Right ventricle myocardium superior (tissue), 1 donor: ENCODE measurements around the gene CRYBB2. TPM values are rescaled to one million over a fixed set of nuclear protein-coding genes. Genes with fewer than 3 reads are reported as not detected.
A peak's percentile ranks its signal among the peaks of the same experiment; 100 is the strongest.
"Not testable (repeated sequence)": the region's sequence is repeated elsewhere in the genome, so short reads cannot be mapped to it uniquely, and the experiment has no call there.

Source experiments
- ATAC-seq: fragments of 200-7000 bp; cut with Tn5 transposase; one replicate; pipeline ENCODE4 v1.9.1; 2020; ENCODE audit warnings: mild to moderate bottlenecking; ENCODE audit not compliant: poor library complexity
- DNase-seq: peaks from one replicate; pipeline ENCODE4 v3.0.0-alpha.2; 2020
- intact Hi-C: fragments of 100-400 bp; cut with DNase I; formaldehyde crosslinking; loops from one replicate; pipeline ENCODE4 v1.11.2; 2022
- long read RNA-seq: library from polyadenylated mRNA; unstranded; transcript quantifications from one replicate; pipeline ENCODE4 v2.0.0, GENCODE V29; 2021
- total RNA-seq: library from RNA; stranded (reverse); fragmentation: NEBNext Ultra II Directional; extraction: Animal tissue kit (Norgen Biotek cat#: 25700); gene quantifications from one replicate; pipeline ENCODE4 v1.2.1, GENCODE V29; 2021
- donor health status: DM: no; HTN: yes; CAD: no; lungs with severe emphysema.

CRYBB2 gene, protein sequence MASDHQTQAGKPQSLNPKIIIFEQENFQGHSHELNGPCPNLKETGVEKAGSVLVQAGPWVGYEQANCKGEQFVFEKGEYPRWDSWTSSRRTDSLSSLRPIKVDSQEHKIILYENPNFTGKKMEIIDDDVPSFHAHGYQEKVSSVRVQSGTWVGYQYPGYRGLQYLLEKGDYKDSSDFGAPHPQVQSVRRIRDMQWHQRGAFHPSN
- not detected for total RNA-seq
- long read RNA-seq: 0 reads

- intact Hi-C loops: no loop called here
- ATAC-seq (no peak), DNase-seq (no peak)
These were observed at the start of gene CRYBB2 for GRCh38 chr22:25219211-25219689. Gene CRYBB2 (plus strand): TSS chr22:25219639. CDS start chr22:25221430, 1,791 bp downstream.

GRCh38 chr22:25170426-25170980, 48.9 kb upstream of the CRYBB2 start:
- intact Hi-C loops: loop anchor here (5.0 kb wide), 1 partner anchor 58 kb away; no protein-coding TSS in a partner anchor
- DNase-seq (no peak), ATAC-seq (no peak)

DNA sequence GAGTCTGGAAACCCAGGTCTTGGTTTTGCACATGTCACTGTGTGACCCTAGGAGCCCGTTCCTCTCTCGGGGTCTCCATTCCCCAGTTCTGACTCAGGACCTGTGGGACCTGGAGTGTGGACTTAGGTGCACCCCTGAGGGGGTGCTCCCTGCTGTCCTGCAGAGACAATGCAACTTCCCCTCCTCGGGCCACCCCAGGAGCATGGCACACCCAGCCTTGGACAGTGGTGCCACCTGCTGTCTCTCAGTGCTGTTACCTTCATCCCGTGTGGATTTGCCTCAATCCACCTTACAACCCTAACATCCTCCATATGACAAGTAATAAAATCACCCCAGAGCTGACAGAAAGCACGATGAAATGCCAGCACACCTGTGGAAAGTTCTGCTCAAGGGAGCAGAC, 47.3 kb upstream of the CRYBB2 start:
- ATAC-seq (peak; percentile 71), DNase-seq (no peak)
- intact Hi-C loops: loop anchor here (5.0 kb wide), 1 partner anchor 60 kb away; no protein-coding TSS in a partner anchor

- no peak for DNase-seq
- intact Hi-C loops: loop anchor here (5.0 kb wide), 1 partner anchor 62 kb away; no protein-coding TSS in a partner anchor
- ATAC-seq: no peak
These were observed 45.1 kb upstream of the CRYBB2 start for GRCh38 chr22:25174156-25174887.

DNA sequence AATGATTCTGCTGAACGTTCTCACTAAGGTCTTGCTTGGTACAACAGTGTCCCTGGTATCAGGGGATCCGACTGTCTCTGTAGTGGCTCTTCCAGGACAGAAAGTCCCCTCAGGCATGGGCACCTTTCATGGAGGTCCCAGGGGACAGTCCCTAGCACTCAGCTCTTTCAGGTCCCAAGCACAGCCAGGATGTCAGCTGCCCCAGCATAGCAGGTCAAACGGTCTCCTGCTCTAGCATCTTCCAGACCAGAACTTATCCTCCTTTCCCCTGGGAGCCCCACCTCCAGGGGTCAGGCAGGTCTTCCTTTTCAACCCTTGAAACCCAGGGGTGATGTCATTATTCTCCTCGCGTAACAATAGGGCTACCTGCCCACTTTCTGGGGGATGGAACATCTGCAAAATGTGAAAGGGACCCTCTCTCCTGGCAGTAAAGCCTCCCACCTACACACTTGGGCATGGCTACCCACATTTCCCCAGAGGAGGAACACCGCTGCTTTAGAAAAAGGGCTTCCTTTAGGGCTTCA, 44.5 kb upstream of the CRYBB2 start:
- no peak for DNase-seq
- intact Hi-C loops: loop anchor here (5.0 kb wide), 1 partner anchor 63 kb away; no protein-coding TSS in a partner anchor

GRCh38 chr22:25176175-25176574, 43.3 kb upstream of the CRYBB2 start:
- no peak for ATAC-seq

More for the DNA sequence above, 44.5 kb upstream of the CRYBB2 start:
- ATAC-seq: no peak

DNA sequence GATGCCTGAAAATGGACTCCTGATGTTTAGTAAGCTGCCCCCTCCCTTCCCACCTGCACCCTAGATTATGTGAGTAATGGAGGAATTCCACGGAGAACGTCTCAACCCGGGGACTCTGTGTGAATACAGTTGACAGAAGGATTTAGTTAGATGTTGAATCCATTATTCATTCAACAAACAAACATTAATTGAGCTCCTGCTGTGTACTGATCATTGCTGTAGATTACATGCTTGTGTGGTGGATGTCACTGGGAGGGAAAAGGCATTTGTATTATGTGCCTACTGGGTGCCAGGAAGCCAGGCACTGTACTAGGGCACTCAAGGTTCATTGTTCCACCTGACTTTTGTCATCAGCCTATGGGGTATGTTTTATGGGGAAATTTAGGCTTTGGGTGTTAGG, 42.6 kb upstream of the CRYBB2 start:
- no peak for ATAC-seq
- DNase-seq: no peak
- intact Hi-C loops: no loop called here

More at GRCh38 chr22:25176175-25176574, 43.3 kb upstream of the CRYBB2 start:
- DNase-seq: no peak
- intact Hi-C loops: no loop called here

DNA sequence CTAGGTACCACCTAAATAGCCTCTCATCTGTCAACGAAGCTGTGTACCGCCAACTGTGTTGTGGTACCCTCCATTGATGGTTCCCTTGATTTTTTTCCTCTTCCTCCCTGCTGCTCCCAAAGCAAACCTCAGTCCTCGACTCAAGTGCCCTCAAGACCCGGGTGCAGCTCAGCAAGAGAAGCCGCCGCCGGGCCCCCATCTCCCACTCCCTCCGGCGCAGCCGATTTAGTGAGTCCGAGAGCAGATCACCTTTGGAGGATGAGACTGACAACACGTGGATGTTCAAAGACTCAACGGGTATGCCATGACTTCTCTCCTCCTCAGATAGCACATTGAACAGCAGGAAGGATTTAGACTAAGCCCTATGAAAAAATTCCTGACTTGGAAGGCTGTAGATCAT, 42.2 kb upstream of the CRYBB2 start:
- intact Hi-C loops: no loop called here
- ATAC-seq: no peak
- no peak for DNase-seq

GRCh38 chr22:25177895-25178294, 41.5 kb upstream of the CRYBB2 start:
- intact Hi-C loops: no loop called here
- ATAC-seq: no peak

GRCh38 chr22:25178348-25178747, 41.1 kb upstream of the CRYBB2 start:
- DNase-seq, intact Hi-C loops: not testable (repeated sequence)
- ATAC-seq: peak; percentile 50

More at GRCh38 chr22:25177895-25178294, 41.5 kb upstream of the CRYBB2 start:
- DNase-seq: no peak

GRCh38 chr22:25178869-25179631, 40.4 kb upstream of the CRYBB2 start:
- DNase-seq, intact Hi-C loops: not testable (repeated sequence)
- ATAC-seq: peak; percentile 47

GRCh38 chr22:25182131-25183110, 37.0 kb upstream of the CRYBB2 start:
- ATAC-seq (peak; percentile 45), DNase-seq (no peak)
- intact Hi-C loops: no loop called here

- no peak for ATAC-seq
- DNase-seq: no peak
- intact Hi-C loops: no loop called here
These were observed 35.4 kb upstream of the CRYBB2 start for GRCh38 chr22:25183949-25184619.

GRCh38 chr22:25186140-25186539, 33.3 kb upstream of the CRYBB2 start:
- DNase-seq (no peak), ATAC-seq (no peak)
- intact Hi-C loops: no loop called here

DNA sequence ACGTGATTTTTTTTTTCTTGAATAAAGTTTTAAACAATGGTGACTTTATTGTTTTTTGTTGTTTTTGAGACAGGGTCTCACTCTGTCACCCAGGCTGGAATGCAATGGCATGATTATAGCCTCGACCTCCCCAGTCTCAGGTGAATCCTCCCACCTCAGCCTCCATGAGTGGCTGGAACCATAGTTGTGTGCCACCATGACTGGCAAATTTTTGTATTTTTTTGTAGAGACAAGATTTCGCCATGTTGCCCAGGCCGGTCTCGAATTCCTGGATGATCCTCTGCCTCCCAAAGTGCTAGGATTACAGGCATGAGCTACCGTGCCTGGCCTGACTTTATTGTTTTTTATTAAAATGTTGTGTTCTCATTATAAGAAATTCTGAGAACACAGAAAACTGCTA, 32.0 kb upstream of the CRYBB2 start:
- DNase-seq: no peak
- ATAC-seq: no peak
- intact Hi-C loops: no loop called here

DNA sequence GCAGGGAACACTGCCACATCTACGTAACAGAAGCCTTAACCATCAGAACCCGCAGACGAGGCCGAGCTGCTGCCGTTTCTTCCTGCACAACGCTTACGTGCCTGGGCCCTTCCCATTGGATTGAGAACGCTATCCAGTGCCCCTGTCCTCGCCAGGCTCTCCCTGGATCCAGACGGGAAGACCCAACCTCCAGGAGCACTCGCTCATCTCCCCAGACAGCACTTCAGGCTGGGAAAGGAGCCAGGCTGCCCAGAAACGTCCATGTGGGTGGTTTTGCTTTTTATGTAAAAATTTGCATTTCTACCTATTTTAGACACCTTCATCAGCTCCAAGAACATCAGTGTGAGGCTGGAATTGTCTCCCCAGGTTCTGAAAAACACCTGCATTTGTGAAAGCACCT, 27.0 kb upstream of the CRYBB2 start:
- ATAC-seq (no peak), DNase-seq (no peak)
- intact Hi-C loops: no loop called here

DNA sequence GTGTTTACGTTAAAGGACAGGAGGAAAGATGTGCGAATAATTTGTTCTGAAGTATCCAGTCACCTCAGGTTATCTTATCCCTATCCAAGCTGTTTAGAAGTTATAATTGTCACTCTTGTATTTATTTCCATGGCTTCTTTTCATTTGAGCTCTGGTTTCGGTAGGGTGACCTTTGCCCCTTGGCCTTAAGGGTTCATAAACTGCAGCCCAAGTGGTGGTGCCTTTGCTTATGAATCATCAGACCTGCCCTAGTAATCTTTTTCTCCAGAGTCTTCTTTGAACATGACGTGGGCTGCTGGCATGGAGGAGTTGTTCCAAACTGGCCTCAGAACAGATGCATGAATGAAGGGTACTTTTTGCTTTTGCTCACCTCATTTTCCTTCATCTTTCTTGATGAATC, 26.3 kb upstream of the CRYBB2 start:
- ATAC-seq (no peak), DNase-seq (no peak)
- intact Hi-C loops: no loop called here
